HPDE6-E6E7 (cell line): ENCODE results near the gene ARHGEF12.

Source experiments
- DNase-seq: peaks from one replicate; pipeline ENCODE4 v3.0.0; 2011; ENCODE audit warnings: missing footprints; ENCODE audit errors: extremely low spot score

The ARHGEF12 gene

GRCh38 chr11:120335908-120336640 lies at the start of gene ARHGEF12:
Gene ARHGEF12 (plus strand): TSS chr11:120336413. CDS start chr11:120337244, 831 bp downstream.
- peak; percentile 79 for DNase-seq

- DNase-seq: no peak
Measured at GRCh38 chr11:120288021-120288420, 48.2 kb upstream of the ARHGEF12 start.

- DNase-seq: no peak
Measured at GRCh38 chr11:120289426-120289825, 46.8 kb upstream of the ARHGEF12 start.

- DNase-seq: no peak
Measured at GRCh38 chr11:120290956-120291355, 45.3 kb upstream of the ARHGEF12 start.

- DNase-seq: no peak
Measured at GRCh38 chr11:120293038-120293800, 43.0 kb upstream of the ARHGEF12 start.

GRCh38 chr11:120294096-120294495 lies 42.1 kb upstream of the ARHGEF12 start:
- DNase-seq: no peak

- no peak for DNase-seq
Measured at GRCh38 chr11:120295099-120295498, 41.1 kb upstream of the ARHGEF12 start.

GRCh38 chr11:120296554-120296953 lies 39.7 kb upstream of the ARHGEF12 start:
- DNase-seq: no peak

- DNase-seq: no peak
Measured at GRCh38 chr11:120298461-120298860, 37.8 kb upstream of the ARHGEF12 start.

- no peak for DNase-seq
Measured at GRCh38 chr11:120302001-120302805, 34.0 kb upstream of the ARHGEF12 start.

GRCh38 chr11:120303004-120303637 lies 33.1 kb upstream of the ARHGEF12 start:
- no peak for DNase-seq

- DNase-seq: peak; percentile 88
Measured at GRCh38 chr11:120304526-120304925, 31.7 kb upstream of the ARHGEF12 start.

- DNase-seq: no peak
Measured at GRCh38 chr11:120305286-120305685, 30.9 kb upstream of the ARHGEF12 start.

- DNase-seq: peak; percentile 95
Measured at GRCh38 chr11:120306519-120307242, 29.5 kb upstream of the ARHGEF12 start.

- no peak for DNase-seq
Measured at GRCh38 chr11:120307476-120307875, 28.7 kb upstream of the ARHGEF12 start.

GRCh38 chr11:120308081-120308480 lies 28.1 kb upstream of the ARHGEF12 start:
- DNase-seq: no peak

- DNase-seq: no peak
Measured at GRCh38 chr11:120310870-120311269, 25.3 kb upstream of the ARHGEF12 start.

- no peak for DNase-seq
Measured at GRCh38 chr11:120314861-120315260, 21.4 kb upstream of the ARHGEF12 start.

GRCh38 chr11:120316880-120317688 lies 19.1 kb upstream of the ARHGEF12 start:
- DNase-seq: peak; percentile 77
